ENCODE data around the gene B4GALT2.

B4GALT2 gene

GRCh38 chr1:43945674-43946235 lies 33.3 kb upstream of the B4GALT2 start:
- in situ Hi-C loops (cut with MboI; ENCODE audit: low sequenced_read_pairs), result no loop called here

- in situ Hi-C loops (cut with MboI; ENCODE audit: low sequenced_read_pairs), result no loop called here
Measured at GRCh38 chr1:43946236-43947060, 32.6 kb upstream of the B4GALT2 start, which contains the start of gene IPO13. TSS of gene IPO13 (plus strand) at chr1:43946950. CDS start at chr1:43947601, 651 bp downstream.

- in situ Hi-C loops (cut with MboI; ENCODE audit: low sequenced_read_pairs), result no loop called here
Measured at GRCh38 chr1:43947061-43947873, 31.7 kb upstream of the B4GALT2 start.

GRCh38 chr1:43947874-43948437 lies 31.1 kb upstream of the B4GALT2 start:
- in situ Hi-C loops (cut with MboI; ENCODE audit: low sequenced_read_pairs), result no loop called here

DNA sequence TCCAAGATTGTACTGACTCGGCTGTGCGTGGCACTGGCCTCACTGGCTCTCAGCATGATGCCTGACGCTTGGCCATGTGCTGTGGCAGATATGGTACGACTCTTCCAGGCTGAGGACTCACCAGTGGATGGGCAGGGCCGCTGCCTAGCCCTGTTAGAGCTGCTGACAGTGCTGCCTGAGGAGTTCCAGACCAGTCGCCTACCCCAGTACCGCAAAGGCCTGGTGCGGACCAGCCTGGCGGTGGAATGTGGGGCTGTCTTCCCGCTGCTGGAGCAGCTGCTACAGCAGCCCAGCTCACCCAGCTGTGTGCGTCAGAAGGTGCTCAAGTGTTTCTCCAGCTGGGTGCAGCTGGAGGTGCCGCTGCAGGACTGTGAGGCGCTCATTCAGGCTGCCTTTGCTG lies 29.3 kb upstream of the B4GALT2 start:
- in situ Hi-C loops (cut with MboI; ENCODE audit: low sequenced_read_pairs), result no loop called here

- in situ Hi-C loops (cut with MboI; ENCODE audit: low sequenced_read_pairs), result no loop called here
Measured at GRCh38 chr1:43951021-43951985, 27.7 kb upstream of the B4GALT2 start.

GRCh38 chr1:43952731-43953346 lies 26.2 kb upstream of the B4GALT2 start:
- in situ Hi-C loops (cut with MboI; ENCODE audit: low sequenced_read_pairs), result no loop called here

DNA sequence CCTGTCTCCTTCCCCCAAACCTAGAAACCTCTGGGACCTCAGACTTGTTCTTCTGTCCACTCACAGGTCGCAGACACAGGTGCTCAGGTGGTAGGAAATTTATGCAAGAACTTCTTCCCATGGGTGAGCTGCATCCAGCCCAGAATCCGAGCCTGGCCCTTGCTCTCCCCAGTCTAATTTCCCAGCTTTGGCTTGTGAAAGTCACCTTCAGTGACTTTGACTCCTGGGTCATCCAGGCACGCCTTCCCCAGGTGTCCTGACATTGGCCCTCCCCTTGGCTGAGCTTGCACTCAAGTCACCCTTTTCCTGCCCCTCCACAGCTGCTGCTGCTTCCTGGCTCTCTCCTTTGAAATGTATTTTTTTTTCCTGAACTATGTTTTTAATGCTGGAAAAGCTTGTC lies 25.6 kb upstream of the B4GALT2 start:
- in situ Hi-C loops (cut with MboI; ENCODE audit: low sequenced_read_pairs), result no loop called here

GRCh38 chr1:43954036-43954435 lies 25.0 kb upstream of the B4GALT2 start:
- in situ Hi-C loops (cut with MboI; ENCODE audit: low sequenced_read_pairs), result no loop called here

- in situ Hi-C loops (cut with MboI; ENCODE audit: low sequenced_read_pairs), result no loop called here
Measured at GRCh38 chr1:43956234-43956633, 22.8 kb upstream of the B4GALT2 start.

DNA sequence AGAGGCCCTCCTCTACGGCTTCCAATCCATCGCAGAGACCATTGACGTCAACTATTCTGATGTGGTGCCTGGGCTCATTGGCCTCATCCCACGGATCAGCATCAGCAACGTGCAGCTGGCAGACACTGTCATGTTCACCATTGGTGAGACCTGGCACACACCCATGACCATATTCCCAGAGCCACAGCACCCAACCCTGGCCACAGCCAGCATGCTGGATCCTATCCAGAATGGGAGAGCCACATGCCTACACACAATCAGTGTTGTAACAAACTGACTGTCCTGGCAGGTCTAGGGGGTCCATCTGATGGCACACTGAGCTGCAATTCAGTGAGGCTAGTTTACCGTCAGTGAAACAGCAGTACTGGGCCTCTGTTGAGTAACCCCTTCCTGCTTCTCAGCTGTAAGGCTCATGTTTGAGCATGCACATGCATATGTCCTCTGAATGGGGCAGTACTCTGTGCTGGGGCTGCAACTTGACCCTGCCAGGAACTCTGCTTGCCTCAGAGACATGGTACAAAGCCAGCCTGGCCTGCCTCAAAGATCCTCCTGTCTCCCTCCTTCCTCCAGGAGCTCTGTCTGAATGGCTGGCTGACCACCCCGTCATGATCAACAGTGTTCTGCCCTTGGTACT lies 21.5 kb upstream of the B4GALT2 start:
- in situ Hi-C loops (cut with MboI; ENCODE audit: low sequenced_read_pairs), result no loop called here

- in situ Hi-C loops (cut with MboI; ENCODE audit: low sequenced_read_pairs), result no loop called here
Measured at GRCh38 chr1:43958351-43959255, 20.4 kb upstream of the B4GALT2 start.

- in situ Hi-C loops (cut with MboI; ENCODE audit: low sequenced_read_pairs), result no loop called here
Measured at GRCh38 chr1:43960798-43961197, 18.2 kb upstream of the B4GALT2 start.

- in situ Hi-C loops (cut with MboI; ENCODE audit: low sequenced_read_pairs), result no loop called here
Measured at GRCh38 chr1:43961692-43962091, 17.3 kb upstream of the B4GALT2 start.

- in situ Hi-C loops (cut with MboI; ENCODE audit: low sequenced_read_pairs), result no loop called here
Measured at GRCh38 chr1:43962324-43962723, 16.7 kb upstream of the B4GALT2 start.

DNA sequence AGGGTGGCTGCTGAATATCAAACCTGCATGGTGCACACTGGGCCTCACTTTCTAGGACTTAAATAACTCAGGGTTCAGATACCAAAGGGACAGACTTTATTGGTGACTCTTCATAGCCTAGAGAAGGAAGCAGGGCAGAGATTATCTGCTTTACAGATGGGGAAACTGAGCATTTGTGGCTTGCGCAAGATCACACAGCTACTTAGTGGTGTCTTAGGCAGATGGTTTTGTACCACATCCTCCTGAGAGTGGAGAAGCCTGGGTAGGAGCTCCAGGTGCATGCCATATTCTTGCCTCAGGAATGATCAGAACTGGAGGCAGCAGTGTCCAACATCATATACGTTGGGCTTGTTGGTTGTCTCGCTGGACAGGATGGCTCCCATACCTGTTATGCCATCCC lies 16.0 kb upstream of the B4GALT2 start:
- in situ Hi-C loops (cut with MboI; ENCODE audit: low sequenced_read_pairs), result no loop called here

- in situ Hi-C loops (cut with MboI; ENCODE audit: low sequenced_read_pairs), result no loop called here
Measured at GRCh38 chr1:43963890-43964289, 15.1 kb upstream of the B4GALT2 start.

DNA sequence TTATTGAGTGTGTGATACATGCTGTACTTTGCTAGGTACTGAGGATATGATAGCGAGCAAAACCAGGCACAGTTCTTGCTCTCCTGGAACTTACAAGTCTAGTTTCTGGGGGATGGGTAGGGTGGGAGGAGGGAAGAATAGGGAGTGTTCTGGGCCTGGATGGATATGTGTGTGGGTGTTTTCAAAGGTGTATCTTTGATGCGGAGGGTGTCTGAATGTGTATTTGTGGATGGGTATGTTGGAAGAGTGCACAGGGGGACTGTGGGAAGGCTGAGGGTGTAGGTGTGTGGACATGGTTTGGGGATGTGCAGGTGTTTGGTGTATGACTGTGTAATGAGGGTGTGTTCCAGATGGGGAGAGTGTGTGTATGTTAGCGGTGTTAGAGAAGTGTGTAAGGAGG lies 13.7 kb upstream of the B4GALT2 start:
- in situ Hi-C loops (cut with MboI; ENCODE audit: low sequenced_read_pairs), result no loop called here
